Activated CD4-positive, alpha-beta T cell treated with anti-CD3 and anti-CD28 coated beads, Interleukin-2, Interleukin-6, amounts not matched to agents 100 ng/mL and 50 ng/mL, durations not matched to agents 16 hours and 8 hours (primary cell): ENCODE data around the gene ZNF221.
A peak's percentile ranks its signal among the peaks of the same experiment; 100 is the strongest.

ENCODE experiments used
- DNase-seq: peaks from one replicate; pipeline ENCODE4 v3.0.0-alpha.2; 2020

Gene ZNF221

DNA sequence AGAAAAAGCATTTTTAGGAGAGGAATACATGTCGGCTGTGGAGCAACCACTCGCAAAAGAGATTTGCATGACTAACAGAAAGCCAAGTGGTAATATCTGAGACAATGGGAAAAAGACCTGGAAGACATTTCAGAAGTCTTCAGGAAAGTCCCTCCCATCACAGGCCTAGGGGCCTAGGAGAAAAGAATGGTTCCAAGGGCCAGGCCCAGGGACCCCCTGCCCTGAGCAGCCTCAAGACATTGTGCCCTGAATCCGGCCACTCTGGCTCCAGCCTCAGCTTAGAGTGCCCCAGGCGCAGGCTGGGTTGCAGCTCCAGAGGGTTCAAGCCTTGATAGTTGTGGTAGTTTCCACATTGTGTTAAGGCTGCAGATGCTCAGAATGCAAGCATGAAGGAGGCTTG lies 9.4 kb downstream of the ZNF221 start:
- no peak for DNase-seq

GRCh38 chr19:43966079-43966694 lies 15.2 kb downstream of the ZNF221 start:
- no peak for DNase-seq

GRCh38 chr19:43976732-43977131 lies 25.7 kb downstream of the ZNF221 start:
- no peak for DNase-seq

DNA sequence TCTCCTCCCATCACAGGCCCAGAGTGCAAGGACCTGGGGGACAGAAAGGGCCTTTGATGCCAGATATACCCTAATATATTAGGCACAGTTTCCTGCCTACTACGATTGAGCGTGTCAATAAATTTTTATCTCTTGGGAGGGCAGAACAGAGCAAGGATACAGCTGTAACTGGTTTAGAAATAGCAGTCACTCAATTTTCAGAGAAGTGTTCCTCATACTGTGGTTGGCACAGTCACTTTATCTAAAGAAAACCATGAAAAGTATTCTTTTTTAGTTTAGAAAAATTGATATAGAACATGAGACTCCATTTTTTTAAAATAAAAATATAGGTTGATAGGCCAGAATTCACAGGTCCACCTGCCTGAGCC lies 32.5 kb downstream of the ZNF221 start:
- no peak for DNase-seq

- DNase-seq = peak; percentile 81
Measured at GRCh38 chr19:43983912-43984686, 33.1 kb downstream of the ZNF221 start, which contains the start of gene ZNF155. Gene ZNF155, plus strand, starts transcription at chr19:43984188. Its CDS starts 4,356 bp downstream, at chr19:43988544.

DNA sequence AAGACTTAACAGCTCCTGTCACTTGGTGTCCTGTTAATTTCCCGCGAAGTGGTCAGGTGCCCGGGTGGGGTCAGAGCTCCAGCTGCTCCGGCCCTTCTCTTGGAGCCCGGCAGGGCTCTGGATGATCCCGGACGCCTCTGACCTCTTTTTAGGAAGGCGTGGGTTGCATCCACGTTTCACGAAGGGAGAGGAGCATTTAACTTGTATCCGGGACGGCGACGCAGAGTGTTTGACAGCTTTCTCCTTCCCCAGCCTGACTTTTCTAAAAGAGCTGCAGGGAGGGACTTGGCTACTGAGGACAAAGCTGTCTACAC lies 33.6 kb downstream of the ZNF221 start:
- DNase-seq = no peak

DNA sequence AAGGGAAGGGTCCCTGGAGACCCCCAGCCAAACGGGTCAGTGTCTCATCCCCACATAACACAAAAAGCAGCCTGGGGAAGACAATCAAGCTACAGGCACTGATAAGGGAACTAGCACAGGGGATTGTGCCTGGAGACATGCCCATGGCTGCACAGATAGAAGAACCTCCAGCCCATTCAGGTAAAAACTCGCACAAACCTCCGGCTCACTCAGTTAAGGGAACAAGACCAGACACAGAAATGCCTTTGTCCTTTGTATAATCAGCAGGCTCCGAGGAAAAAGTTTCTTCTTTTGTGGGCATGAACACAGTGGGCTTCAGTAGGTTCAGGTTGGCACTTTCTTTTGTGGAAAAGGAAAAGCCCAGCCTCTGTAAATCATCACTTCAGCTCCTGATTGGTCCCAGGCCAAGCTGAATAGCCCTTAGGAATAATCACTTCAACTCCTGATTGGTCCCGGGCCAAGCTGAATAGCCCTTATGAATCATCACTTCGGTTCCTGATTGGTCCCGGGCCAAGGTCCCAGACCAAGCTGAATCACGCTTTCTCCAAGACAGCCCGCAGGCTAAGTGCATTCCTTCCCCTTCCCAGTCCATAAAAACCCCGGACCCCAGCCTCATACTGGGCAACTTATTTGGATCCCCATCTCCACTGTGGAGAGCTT lies 46.7 kb downstream of the ZNF221 start:
- DNase-seq = no peak

GRCh38 chr19:44002212-44002565 lies 51.2 kb downstream of the ZNF221 start:
- no peak for DNase-seq

DNA sequence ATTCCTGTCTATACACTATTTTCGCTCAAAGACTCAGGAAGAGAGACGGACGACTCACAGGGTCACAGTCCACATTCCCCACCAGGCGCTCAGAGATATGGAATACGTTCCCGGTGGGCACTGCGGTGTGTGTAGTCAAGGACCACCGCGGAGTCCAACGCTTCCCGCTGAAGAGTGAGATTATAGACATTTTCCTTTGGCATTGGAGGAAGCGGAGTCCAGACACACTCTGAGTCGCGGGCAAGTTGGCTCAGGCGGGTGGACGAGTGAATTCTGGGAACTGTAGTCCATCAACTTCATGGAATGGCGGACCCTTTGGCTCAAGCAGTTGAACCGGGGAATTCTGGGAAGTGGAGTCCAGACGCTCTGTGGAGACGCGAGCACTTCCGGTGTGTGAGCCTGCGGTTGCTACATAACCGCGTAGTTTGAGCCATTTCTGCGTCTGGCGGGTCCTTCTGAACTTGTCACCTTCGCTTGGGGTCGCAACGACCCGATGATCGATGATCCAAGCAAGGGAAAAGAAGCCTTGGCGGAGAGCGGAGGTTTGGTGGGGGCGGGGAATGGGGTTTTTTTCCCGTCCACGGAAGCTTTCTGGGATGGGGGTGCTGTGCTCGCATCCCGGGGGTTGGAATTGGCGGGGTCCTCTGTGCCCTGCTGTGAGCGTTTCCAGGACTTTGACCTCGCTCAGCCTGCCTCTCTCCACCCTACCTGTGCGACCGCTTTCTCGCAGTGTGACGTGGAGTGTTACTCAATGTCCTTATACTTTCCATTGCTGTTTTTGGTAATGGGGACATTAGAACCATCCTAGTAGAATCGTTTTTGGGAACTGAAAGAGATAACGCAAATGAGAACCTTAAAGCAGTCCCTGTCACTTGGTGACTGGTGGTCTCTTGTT lies 51.8 kb downstream of the ZNF221 start, which contains the start of gene ZNF230:
Gene ZNF230 (plus strand): TSS at position 392 of the 895 bp plus-strand sequence. CDS start 4,122 bp downstream, outside the sequence.
- peak; percentile 93 for DNase-seq

DNA sequence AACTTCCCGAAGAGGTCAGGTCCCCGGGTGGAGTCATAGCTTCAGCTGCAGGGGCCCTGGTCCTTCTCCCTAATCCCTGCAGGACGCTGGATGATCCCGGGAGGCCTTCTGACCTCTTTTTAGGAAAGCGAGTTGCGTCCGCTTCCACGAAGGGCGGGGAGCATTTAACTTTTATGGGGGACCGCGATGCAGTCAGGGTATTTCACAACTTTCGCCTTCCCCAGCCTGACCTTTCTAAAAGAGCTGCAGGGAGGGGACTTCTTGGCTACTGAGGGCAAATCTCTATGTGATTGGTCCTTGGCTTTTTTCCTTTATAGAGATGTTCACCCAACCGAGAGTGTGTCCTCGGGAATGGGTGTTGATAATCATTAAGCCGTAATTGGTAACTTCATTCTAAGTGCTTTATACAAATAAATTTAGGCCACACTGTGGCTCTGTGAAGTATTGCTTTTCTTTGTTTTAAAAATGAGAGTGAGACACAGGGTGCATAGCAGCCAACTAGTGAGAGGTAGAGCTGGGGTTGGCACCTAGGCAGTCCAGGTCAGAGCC lies 52.5 kb downstream of the ZNF221 start:
- peak; percentile 2 for DNase-seq

DNA sequence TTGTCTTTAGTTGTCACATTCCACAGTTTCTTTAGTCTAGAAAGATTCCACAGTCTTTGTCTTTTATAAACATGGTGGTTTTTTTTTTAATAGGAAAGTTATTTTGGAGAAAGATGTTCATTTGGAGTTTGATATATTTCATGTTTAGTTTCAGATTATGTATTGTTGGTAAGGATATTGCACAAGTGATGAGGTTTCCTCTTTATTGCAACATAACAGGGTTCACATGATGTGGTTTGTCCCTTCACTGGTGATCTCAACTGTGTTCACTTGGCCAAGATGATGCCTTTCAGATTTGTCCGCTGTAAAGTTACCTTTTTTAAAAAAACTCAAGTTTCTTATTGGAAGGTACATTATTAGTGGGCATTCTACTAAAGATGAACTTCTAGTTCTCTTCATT lies 54.9 kb downstream of the ZNF221 start:
- DNase-seq = no peak

- no peak for DNase-seq
Measured at GRCh38 chr19:44007473-44007872, 56.4 kb downstream of the ZNF221 start.

- no peak for DNase-seq
Measured at GRCh38 chr19:44010468-44010867, 59.4 kb downstream of the ZNF221 start.
